Gastrocnemius medialis (tissue), 4 donors: ENCODE measurements around the gene SAMD7.

Experiments
- CTCF ChIP-seq, 5 experiments: fragments of 450-650 bp in 3 of 5; fragments of 200-600 bp in 2 of 5; sonication (generic) in 2 of 5; IDR thresholded peaks in 4 of 5; conservative IDR thresholded peaks in 1 of 5; 1 replicate in 4 of 5; 2 replicates in 1 of 5; pipeline ENCODE4 v1.5.1; 2016 to 2019; ENCODE audit warnings: antibody characterized with exemption in 5 of 5, mild to moderate bottlenecking in 3 of 5, moderate library complexity in 3 of 5
- POLR2A ChIP-seq, 2 donors: fragments of 450-650 bp; IDR thresholded peaks; one replicate each; pipeline ENCODE4 v1.6.1; 2017; ENCODE audit warnings: antibody characterized with exemption in 2 of 2, mild to moderate bottlenecking in 2 of 2, moderate library complexity in 2 of 2

GRCh38 chr3:169968224-169968885 lies 57.0 kb downstream of the SAMD7 start:
- no peak for TF ChIP-seq CTCF (IDR thresholded peaks at IDR 0.05 in 4 of 5, conservative IDR thresholded peaks at IDR 0.05 in 1 of 5)
- TF ChIP-seq POLR2A (IDR thresholded peaks at IDR 0.05) = no peak
